ENCODE measurements around the gene LYZL6. TPM values are rescaled to one million over a fixed set of nuclear protein-coding genes. Genes with fewer than 3 reads are reported as not detected.

The LYZL6 gene
- polyA plus RNA-seq, 1 donor (not counting 4 experiments of a cell fraction or from before 2014, with no cell fraction given): not detected

DNA sequence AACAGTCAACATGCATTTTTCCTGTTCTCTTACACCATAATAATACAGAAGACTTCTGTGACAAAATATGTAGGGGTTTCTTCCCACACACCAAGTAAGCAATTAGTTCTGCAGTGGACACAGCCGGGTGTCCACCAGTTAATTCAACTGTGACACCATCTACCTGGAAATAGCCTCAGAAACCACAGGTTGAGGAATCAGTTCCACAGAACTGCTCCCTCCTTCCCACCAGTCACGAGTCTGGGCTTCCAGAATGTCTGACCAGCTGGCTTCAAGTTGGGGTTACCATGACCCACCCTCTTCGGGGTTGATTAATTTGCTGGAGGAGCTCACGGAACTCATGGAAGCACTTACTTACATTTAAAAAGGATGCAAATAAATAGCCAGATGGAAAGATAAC is 49.8 kb downstream of the LYZL6 start:
- H2AFZ ChIP-seq (ENCODE audit: control insufficient read depth, low read length): no peak overlapping the region
- H4K20me1 ChIP-seq (ENCODE audit: control insufficient read depth, extremely low read depth, insufficient read depth, low read length): no peaks in the 10 kb centered on the region
- no peak overlapping the region for H3K27ac ChIP-seq (ENCODE audit: control insufficient read depth, insufficient read depth, low read length)
- no peaks in the 10 kb centered on the region for H3K9me3 ChIP-seq (ENCODE audit: control insufficient read depth, low read depth, low read length)
- peaks cover 16% of the 10 kb centered on the region for H3K4me1 ChIP-seq (ENCODE audit: control insufficient read depth, extremely low read depth, insufficient read depth, low read length)
- dilution Hi-C loops (cut with MboI; ENCODE audit: extremely low pct_ligation_motif_present, low sequenced_read_pairs): no loop called here
- H3K9ac ChIP-seq (ENCODE audit: control insufficient read depth, extremely low read depth, insufficient read depth, low read length): no peak overlapping the region
- DNase-seq (ENCODE audit: low read depth, low spot score) (no peak), FAIRE-seq (no peak)
- no peak overlapping the region for H3K4me2 ChIP-seq (ENCODE audit: control insufficient read depth, extremely low read depth, insufficient read depth, low read depth, low read length)
- H3K27me3 ChIP-seq (ENCODE audit: control insufficient read depth, extremely low read depth, insufficient read depth, low read length): no peaks in the 10 kb centered on the region
- H3K4me3 ChIP-seq (ENCODE audit: control insufficient read depth in 2 of 3, extremely low read depth in 1 of 3, insufficient read depth in 2 of 3, low read depth in 1 of 3, low read length in 3 of 3): no peak overlapping the region
- H3K79me2 ChIP-seq (ENCODE audit: control insufficient read depth, insufficient read depth, low read length): no peaks in the 10 kb centered on the region
- H3K36me3 ChIP-seq (ENCODE audit: control insufficient read depth in 2 of 2, extremely low read depth in 1 of 2, insufficient read depth in 2 of 2, low read length in 2 of 2): no peaks in the 10 kb centered on the region
- TF ChIP-seq, protein P1, sequence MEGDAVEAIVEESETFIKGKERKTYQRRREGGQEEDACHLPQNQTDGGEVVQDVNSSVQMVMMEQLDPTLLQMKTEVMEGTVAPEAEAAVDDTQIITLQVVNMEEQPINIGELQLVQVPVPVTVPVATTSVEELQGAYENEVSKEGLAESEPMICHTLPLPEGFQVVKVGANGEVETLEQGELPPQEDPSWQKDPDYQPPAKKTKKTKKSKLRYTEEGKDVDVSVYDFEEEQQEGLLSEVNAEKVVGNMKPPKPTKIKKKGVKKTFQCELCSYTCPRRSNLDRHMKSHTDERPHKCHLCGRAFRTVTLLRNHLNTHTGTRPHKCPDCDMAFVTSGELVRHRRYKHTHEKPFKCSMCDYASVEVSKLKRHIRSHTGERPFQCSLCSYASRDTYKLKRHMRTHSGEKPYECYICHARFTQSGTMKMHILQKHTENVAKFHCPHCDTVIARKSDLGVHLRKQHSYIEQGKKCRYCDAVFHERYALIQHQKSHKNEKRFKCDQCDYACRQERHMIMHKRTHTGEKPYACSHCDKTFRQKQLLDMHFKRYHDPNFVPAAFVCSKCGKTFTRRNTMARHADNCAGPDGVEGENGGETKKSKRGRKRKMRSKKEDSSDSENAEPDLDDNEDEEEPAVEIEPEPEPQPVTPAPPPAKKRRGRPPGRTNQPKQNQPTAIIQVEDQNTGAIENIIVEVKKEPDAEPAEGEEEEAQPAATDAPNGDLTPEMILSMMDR (optimal IDR thresholded peaks at IDR 0.05 in 1 of 3, IDR thresholded peaks at IDR 0.05 in 1 of 3, conservative IDR thresholded peaks at IDR 0.05 in 1 of 3; ENCODE audit: extremely low read depth in 1 of 3, insufficient read depth in 2 of 3, low read length in 3 of 3): no peak
- no peak for TF ChIP-seq EZH2 (IDR thresholded peaks at IDR 0.05; ENCODE audit: low read length)
- H3K9me1 ChIP-seq (ENCODE audit: control insufficient read depth, extremely low read depth, insufficient read depth, low read length): no peaks in the 10 kb centered on the region

DNA sequence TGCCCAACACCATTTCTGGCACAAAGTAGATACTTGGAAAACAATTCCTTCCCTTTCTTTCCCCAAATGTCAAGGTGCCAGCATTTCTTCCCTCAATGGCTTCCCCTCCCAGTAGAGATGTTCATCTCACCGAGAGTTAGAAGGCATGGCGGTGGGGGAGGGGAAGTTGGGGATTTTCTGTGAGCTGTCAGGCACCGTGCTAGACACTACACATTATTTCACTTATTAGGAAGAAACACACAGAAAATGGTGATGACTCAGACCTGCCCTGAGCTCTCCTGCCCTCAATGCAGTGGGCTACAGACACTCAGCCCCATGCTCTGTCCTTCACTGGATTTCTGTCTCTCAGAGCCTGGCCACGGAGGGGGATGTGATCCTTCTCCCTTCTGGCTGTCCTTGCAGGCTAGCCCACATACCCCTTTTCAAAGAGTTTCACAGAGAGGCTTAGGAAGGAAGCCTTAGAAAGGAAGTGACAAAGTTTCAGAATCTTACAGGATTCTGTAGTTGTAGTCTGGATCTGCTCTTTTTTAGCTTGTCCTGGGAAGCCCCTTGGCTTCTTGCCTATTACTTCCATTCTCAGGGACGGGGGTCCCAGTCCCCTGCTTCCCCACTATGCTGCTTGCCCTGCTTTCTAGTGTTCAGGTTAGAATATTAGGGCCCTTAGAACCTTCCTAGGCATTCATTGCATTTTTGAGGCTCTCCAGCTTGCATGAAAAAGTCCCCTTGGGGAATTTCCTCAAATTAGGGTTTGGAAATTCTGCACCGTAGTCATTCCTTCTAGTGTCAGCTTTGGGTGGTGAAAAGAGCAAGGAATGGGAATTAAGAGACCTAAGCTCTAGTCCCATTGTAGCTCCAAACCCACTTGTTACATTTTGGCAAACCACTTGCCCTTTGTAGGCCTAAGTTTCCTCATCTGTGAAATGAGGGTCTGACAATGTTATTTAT is 51.1 kb downstream of the LYZL6 start:
- no peaks in the 10 kb centered on the region for H3K9me1 ChIP-seq (ENCODE audit: control insufficient read depth, extremely low read depth, insufficient read depth, low read length)
- DNase-seq (ENCODE audit: low read depth, low spot score): no peak
- dilution Hi-C loops (cut with MboI; ENCODE audit: extremely low pct_ligation_motif_present, low sequenced_read_pairs): no loop called here
- no peak overlapping the region for H2AFZ ChIP-seq (ENCODE audit: control insufficient read depth, low read length)
- H3K4me3 ChIP-seq (ENCODE audit: control insufficient read depth in 2 of 3, extremely low read depth in 1 of 3, insufficient read depth in 2 of 3, low read depth in 1 of 3, low read length in 3 of 3): no peak overlapping the region
- no peaks in the 10 kb centered on the region for H3K36me3 ChIP-seq (ENCODE audit: control insufficient read depth in 2 of 2, extremely low read depth in 1 of 2, insufficient read depth in 2 of 2, low read length in 2 of 2)
- TF ChIP-seq, protein P1 (optimal IDR thresholded peaks at IDR 0.05 in 1 of 3, IDR thresholded peaks at IDR 0.05 in 1 of 3, conservative IDR thresholded peaks at IDR 0.05 in 1 of 3; ENCODE audit: extremely low read depth in 1 of 3, insufficient read depth in 2 of 3, low read length in 3 of 3): no peak
- no peak for TF ChIP-seq EZH2 (IDR thresholded peaks at IDR 0.05; ENCODE audit: low read length)
- no peaks in the 10 kb centered on the region for H3K27me3 ChIP-seq (ENCODE audit: control insufficient read depth, extremely low read depth, insufficient read depth, low read length)
- H3K4me2 ChIP-seq (ENCODE audit: control insufficient read depth, extremely low read depth, insufficient read depth, low read depth, low read length): no peak overlapping the region
- no peak overlapping the region for H3K9ac ChIP-seq (ENCODE audit: control insufficient read depth, extremely low read depth, insufficient read depth, low read length)
- H3K27ac ChIP-seq (ENCODE audit: control insufficient read depth, insufficient read depth, low read length): no peak overlapping the region
- no peaks in the 10 kb centered on the region for H3K79me2 ChIP-seq (ENCODE audit: control insufficient read depth, insufficient read depth, low read length)
- H3K4me1 ChIP-seq (ENCODE audit: control insufficient read depth, extremely low read depth, insufficient read depth, low read length): peaks cover 7% of the 10 kb centered on the region
- no peaks in the 10 kb centered on the region for H4K20me1 ChIP-seq (ENCODE audit: control insufficient read depth, extremely low read depth, insufficient read depth, low read length)
- no peak for FAIRE-seq
- no peaks in the 10 kb centered on the region for H3K9me3 ChIP-seq (ENCODE audit: control insufficient read depth, low read depth, low read length)
